GM12875 (cell line): ENCODE data around the gene SDCCAG8.

ENCODE experiments used
- H3K4me3 ChIP-seq: one replicate; pipeline ENCODE4 v1.5.1; 2011; ENCODE audit warnings: low read depth, low read length, control low read depth
- TF ChIP-seq, protein P1 (sequence below): IDR thresholded peaks from 2 replicates; pipeline ENCODE4 v1.5.1; 2011; ENCODE audit warnings: low read depth, mild to moderate bottlenecking, control low read depth, inconsistent platforms, low read length, moderate library complexity, borderline replicate concordance; ENCODE audit not compliant: insufficient read depth

SDCCAG8 gene

DNA sequence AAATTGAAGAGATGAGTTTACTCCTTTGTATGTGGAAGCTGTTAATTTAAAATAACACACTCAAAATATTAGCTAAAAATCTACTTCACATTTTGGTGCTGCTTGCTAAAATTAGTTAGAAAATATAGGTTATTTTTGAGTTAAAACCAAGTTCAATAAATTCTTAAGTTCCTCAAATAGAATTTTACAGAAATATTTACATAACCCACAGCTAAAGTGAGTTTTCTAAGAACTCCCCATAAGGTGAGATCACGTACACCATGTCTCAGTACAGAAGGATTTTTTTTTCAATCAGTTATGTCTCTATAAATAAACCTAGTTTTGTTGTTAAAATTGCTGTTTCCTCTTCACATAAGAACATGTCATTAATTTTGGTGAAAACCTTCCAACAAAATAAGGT, 108.0 kb downstream of the SDCCAG8 start:
- no peak overlapping the region for H3K4me3 ChIP-seq
- TF ChIP-seq, protein P1, sequence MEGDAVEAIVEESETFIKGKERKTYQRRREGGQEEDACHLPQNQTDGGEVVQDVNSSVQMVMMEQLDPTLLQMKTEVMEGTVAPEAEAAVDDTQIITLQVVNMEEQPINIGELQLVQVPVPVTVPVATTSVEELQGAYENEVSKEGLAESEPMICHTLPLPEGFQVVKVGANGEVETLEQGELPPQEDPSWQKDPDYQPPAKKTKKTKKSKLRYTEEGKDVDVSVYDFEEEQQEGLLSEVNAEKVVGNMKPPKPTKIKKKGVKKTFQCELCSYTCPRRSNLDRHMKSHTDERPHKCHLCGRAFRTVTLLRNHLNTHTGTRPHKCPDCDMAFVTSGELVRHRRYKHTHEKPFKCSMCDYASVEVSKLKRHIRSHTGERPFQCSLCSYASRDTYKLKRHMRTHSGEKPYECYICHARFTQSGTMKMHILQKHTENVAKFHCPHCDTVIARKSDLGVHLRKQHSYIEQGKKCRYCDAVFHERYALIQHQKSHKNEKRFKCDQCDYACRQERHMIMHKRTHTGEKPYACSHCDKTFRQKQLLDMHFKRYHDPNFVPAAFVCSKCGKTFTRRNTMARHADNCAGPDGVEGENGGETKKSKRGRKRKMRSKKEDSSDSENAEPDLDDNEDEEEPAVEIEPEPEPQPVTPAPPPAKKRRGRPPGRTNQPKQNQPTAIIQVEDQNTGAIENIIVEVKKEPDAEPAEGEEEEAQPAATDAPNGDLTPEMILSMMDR = no peak

DNA sequence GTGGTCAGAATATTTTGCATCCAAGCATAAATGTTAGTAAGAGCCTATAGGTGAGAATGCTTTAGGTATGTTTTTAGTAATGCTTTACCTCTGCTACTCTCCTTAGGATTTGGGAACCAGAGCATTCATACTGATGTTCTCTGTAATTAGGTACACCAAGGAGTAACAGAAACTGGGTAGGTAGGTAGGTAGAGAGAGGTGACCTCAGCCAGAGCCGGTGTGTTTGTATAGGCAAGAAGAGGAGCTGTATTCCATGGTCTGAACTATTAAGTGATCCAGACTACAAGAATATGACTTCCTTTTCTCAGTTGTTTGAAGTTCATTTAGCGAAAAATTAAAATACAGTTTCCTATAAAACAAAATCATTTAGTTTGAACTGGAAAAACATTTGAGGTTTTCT, 108.5 kb downstream of the SDCCAG8 start:
- TF ChIP-seq, protein P1 = no peak
- H3K4me3 ChIP-seq = no peak overlapping the region

DNA sequence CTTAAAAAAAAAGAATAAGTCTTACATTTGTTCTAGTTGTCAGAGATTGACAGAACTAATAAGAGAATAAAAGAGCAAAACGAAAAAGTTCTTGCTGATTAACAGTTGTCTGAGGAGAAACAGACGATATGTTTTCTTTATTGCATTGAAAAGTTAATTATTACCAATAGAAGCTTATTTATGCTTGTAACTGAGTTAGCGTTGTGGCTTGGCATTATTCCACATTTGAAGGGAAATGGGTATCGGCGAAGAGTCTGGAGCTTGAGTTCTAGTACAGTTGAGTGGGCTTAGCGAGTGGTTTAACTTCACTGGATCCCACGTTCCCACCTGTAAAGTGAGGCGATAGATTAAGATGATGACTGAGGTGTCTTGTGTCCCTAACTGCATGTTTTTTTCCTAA, 109.0 kb downstream of the SDCCAG8 start:
- H3K4me3 ChIP-seq = no peak overlapping the region
- TF ChIP-seq, protein P1 = no peak

DNA sequence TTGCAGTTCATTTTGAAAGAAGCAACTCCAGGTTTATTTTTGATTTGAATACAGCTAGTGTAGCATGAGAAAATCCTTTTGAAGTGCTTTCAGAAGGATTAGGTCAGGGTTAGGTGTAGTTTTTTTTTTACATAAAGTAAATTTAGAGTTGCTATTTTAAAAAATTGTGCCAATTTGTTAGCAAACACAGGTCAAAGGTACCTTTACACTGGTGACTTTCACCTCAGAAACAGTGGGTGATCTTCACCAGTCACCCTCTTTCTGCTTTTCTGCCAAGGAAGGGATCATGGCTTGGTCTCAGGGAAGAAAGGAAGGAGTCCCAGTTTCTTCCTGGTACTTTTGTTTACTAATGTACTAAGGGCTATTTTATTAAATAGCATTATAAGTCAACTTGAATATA, 111.5 kb downstream of the SDCCAG8 start:
- TF ChIP-seq, protein P1 = no peak
- H3K4me3 ChIP-seq = no peak overlapping the region

DNA sequence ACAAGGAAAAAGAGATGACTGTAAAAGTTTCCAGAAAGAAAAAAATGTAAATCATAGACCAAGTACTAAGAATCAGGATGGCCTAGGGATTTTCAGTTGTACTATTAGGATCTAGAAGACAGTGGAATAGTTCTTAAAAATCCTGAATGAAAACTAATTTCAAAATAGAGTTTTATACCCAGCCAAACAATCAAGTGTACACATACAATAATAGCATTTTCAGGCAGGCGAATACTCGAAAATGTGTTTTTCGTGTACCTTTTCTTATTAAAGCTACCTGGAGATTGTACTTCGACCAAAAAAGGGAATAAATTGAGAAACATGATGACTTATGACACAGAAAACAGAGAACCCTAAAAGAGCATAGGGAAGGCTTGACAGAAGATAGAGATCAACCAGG, 118.6 kb downstream of the SDCCAG8 start:
- no peak overlapping the region for H3K4me3 ChIP-seq
- TF ChIP-seq, protein P1 = no peak

DNA sequence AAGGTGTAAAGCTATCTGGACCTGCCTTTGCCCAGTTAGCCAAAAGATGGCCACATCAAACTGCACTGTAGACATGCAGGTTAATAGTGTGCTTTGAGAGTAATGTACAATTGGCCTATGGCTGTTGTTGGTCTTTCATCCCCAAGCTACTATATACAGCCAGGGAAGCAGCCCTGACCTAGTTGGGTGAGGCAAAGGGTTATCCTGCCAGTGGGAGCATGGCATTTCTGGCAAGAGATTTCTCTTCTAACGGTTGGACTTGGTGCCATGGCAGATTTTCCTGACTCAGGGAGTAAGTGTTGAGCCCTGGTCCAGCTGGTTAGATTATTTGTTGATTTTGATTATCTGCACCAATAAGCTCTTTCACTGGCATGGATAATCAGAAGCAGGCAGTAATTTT, 119.8 kb downstream of the SDCCAG8 start:
- H3K4me3 ChIP-seq = no peak overlapping the region
- TF ChIP-seq, protein P1 = no peak

DNA sequence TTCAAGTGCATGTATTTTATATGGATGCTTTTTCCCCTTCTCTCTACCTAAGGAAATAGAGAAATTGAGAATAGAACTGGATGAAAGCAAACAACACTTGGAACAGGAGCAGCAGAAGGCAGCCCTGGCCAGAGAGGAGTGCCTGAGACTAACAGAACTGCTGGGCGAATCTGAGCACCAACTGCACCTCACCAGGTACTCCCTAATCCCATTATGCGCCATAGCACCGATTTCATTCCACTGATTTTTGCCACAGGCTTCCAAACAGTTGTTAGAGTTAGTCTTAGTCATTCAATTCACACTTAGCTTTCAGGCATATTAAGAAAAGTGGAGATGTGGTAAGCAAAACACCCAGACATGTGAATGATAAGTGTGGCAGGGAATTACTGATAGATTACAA, 122.8 kb downstream of the SDCCAG8 start:
- TF ChIP-seq, protein P1 = no peak
- no peak overlapping the region for H3K4me3 ChIP-seq
